Lower lobe of right lung (tissue), 2 donors: ENCODE measurements around the gene DNMBP. TPM values are rescaled to one million over a fixed set of nuclear protein-coding genes. Genes with fewer than 3 reads are reported as not detected.
A peak's percentile ranks its signal among the peaks of the same experiment; 100 is the strongest.
"Not testable (repeated sequence)": the region's sequence is repeated elsewhere in the genome, so short reads cannot be mapped to it uniquely, and the experiment has no call there.

Experiments
- ATAC-seq, 2 donors: fragments of 200-7000 bp; cut with Tn5 transposase; one replicate each; pipeline ENCODE4 v1.9.1; 2020 to 2022; ENCODE audit warnings: mild to moderate bottlenecking in 2 of 2, moderate library complexity in 2 of 2
- DNase-seq: peaks from one replicate; pipeline ENCODE4 v3.0.0-alpha.2; 2020
- H3K27ac ChIP-seq: fragments of 200-600 bp; one replicate; pipeline ENCODE4 v1.8.0; 2022
- H3K27me3 ChIP-seq: fragments of 200-600 bp; one replicate; pipeline ENCODE4 v1.8.0; 2022; ENCODE audit warnings: low read depth
- H3K36me3 ChIP-seq: fragments of 200-600 bp; one replicate; pipeline ENCODE4 v1.8.0; 2022; ENCODE audit warnings: mild to moderate bottlenecking
- H3K4me1 ChIP-seq: fragments of 200-600 bp; one replicate; pipeline ENCODE4 v1.8.0; 2022
- H3K4me3 ChIP-seq: fragments of 200-600 bp; one replicate; pipeline ENCODE4 v1.8.0; 2022; ENCODE audit warnings: mild to moderate bottlenecking
- H3K9me3 ChIP-seq: fragments of 200-600 bp; one replicate; pipeline ENCODE4 v1.8.0; 2022
- intact Hi-C: fragments of 100-400 bp; cut with DNase I; formaldehyde crosslinking; loops from one replicate; pipeline ENCODE4 v1.11.0; 2022
- total RNA-seq: library from RNA; stranded (reverse); fragmentation: NEBNext Ultra II Directional; extraction: Animal tissue kit (Norgen Biotek cat#: 25700); gene quantifications from one replicate; pipeline ENCODE4 v1.2.1, GENCODE V29; 2021
- TF ChIP-seq, protein P1 (sequence below): fragments of 200-600 bp; IDR thresholded peaks from one replicate; pipeline ENCODE4 v1.8.0; 2022; ENCODE audit warnings: antibody characterized with exemption, mild to moderate bottlenecking
- donor health status: DM: no; HTN: yes; CAD: no; lungs with severe emphysema.

Gene DNMBP
- total RNA-seq, 1 donor from 2014 or later = 13.7 TPM

DNA sequence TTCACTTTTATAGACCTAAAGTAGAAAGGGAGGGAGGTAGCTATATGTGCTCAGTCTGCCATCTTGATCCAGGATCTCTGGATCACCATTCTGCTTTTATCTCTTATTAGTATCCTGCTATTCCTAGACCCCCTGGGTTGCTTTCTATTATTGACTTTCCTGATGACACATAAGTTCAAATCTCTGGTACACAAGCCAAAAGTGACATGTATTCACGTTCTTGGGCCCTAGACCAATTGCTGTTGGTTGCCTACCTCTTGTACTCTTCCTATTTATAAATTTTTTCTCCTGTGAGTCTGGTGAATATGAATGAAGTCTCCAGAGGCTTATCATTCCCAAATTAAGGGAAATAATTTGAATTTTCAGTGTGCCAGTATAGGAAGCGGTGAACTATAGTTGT lies 56.9 kb downstream of the DNMBP start:
- TF ChIP-seq, protein P1, sequence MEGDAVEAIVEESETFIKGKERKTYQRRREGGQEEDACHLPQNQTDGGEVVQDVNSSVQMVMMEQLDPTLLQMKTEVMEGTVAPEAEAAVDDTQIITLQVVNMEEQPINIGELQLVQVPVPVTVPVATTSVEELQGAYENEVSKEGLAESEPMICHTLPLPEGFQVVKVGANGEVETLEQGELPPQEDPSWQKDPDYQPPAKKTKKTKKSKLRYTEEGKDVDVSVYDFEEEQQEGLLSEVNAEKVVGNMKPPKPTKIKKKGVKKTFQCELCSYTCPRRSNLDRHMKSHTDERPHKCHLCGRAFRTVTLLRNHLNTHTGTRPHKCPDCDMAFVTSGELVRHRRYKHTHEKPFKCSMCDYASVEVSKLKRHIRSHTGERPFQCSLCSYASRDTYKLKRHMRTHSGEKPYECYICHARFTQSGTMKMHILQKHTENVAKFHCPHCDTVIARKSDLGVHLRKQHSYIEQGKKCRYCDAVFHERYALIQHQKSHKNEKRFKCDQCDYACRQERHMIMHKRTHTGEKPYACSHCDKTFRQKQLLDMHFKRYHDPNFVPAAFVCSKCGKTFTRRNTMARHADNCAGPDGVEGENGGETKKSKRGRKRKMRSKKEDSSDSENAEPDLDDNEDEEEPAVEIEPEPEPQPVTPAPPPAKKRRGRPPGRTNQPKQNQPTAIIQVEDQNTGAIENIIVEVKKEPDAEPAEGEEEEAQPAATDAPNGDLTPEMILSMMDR = no peak
- no peak overlapping the region for H3K27ac ChIP-seq
- no peaks in the 10 kb centered on the region for H3K27me3 ChIP-seq
- no peaks in the 10 kb centered on the region for H3K4me1 ChIP-seq
- H3K4me3 ChIP-seq = no peak overlapping the region
- ATAC-seq (no peak), DNase-seq (no peak)
- peaks cover 30% of the 10 kb centered on the region for H3K36me3 ChIP-seq
- H3K9me3 ChIP-seq = peaks cover 8% of the 10 kb centered on the region
- intact Hi-C loops = no loop called here

DNA sequence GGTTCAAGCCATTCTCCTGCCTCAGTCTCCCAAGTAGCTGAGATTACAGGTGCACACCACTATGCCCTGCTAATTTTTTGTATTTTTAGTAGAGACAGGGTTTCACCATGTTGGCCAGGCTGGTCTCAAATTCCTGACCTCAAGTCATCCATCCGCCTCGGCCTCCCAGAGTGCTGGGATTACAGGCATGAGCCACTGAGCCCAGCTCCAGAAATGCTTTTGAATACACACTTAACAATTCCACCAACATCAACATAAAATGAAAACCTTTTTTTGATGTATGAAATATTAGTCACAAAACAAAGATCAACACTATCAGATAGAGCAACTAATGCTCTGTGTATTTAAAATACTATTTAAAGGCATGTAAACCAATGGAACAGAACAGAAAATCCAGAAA lies 63.7 kb downstream of the DNMBP start:
- DNase-seq, H3K27me3 ChIP-seq, H3K9me3 ChIP-seq, ATAC-seq, H3K27ac ChIP-seq, intact Hi-C loops, H3K36me3 ChIP-seq, H3K4me3 ChIP-seq: not testable (repeated sequence)
- H3K4me1 ChIP-seq = peaks cover 13% of the 10 kb centered on the region

DNA sequence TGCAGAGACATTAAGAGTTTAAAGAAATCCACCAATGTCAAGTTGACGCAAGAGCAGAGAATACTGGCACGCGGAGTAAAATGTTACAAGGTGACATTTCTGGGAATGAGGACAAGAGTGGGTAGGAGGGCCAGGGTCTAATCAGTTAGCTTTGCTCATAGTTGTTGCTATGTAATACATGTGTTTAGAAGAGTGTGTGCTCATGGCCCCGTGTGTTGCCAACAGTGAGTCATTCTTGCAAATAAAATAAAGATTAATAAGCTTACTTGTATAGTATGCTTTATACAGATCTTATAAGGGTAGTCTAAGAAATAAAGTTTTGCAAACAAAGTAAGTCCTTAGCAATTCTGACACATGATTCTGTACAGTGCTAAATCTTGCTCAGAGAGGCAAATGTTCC lies 64.5 kb downstream of the DNMBP start:
- intact Hi-C loops = no loop called here
- TF ChIP-seq, protein P1 = no peak
- H3K36me3 ChIP-seq = no peaks in the 10 kb centered on the region
- DNase-seq = no peak
- H3K9me3 ChIP-seq = no peaks in the 10 kb centered on the region
- H3K27me3 ChIP-seq = no peaks in the 10 kb centered on the region
- H3K27ac ChIP-seq = no peak overlapping the region
- H3K4me3 ChIP-seq = no peak overlapping the region
- ATAC-seq = peak; percentile 85 to 92
- H3K4me1 ChIP-seq = peaks cover 13% of the 10 kb centered on the region

DNA sequence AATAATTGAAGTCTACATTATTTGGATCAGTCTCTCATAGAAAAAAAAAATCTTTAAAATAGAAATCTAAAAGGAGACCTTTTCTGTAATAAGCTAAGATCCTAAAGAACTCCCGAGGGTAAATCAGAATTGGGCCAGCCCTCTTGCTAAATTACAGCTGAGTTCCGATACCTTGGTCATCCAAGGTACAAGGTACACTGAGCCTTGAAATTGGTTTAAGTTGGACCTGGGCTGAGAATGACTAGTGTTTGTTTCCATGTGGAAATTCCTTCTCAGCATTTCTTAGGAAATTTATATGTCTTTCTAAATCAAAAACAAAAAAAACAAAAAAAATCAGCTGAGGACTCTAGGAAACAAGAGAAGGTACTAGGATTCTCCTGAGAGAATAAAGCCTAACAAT lies 64.9 kb downstream of the DNMBP start:
- intact Hi-C loops = no loop called here
- H3K4me3 ChIP-seq = no peak overlapping the region
- no peaks in the 10 kb centered on the region for H3K36me3 ChIP-seq
- no peaks in the 10 kb centered on the region for H3K9me3 ChIP-seq
- H3K27me3 ChIP-seq = no peaks in the 10 kb centered on the region
- ATAC-seq = peak in 1 of 2 donors; percentile 28
- DNase-seq = no peak
- TF ChIP-seq, protein P1 = no peak
- no peak overlapping the region for H3K27ac ChIP-seq
- H3K4me1 ChIP-seq = peaks cover 13% of the 10 kb centered on the region

DNA sequence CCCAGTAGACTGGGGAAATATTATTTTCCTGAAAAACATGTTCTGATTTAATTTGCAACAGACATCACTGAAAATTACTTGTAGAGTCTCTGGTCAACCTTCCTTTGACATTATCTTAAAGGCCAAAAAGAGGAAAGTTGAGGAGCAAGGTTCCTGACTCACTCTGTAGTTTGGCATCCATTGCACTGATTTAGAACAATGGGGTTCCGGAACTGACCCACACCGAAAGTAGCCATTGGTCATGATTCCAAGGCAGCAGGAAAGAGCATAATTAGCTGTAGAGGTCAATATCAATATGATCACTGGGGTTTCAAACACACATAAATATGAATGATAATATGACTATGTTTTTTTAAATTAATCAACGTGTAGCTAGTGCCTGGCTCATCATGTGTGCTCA lies 65.8 kb downstream of the DNMBP start:
- ATAC-seq (no peak), DNase-seq (no peak)
- no peaks in the 10 kb centered on the region for H3K36me3 ChIP-seq
- no peak overlapping the region for H3K27ac ChIP-seq
- H3K27me3 ChIP-seq = no peaks in the 10 kb centered on the region
- no peaks in the 10 kb centered on the region for H3K9me3 ChIP-seq
- intact Hi-C loops = no loop called here
- TF ChIP-seq, protein P1 = no peak
- peaks cover 13% of the 10 kb centered on the region for H3K4me1 ChIP-seq
- H3K4me3 ChIP-seq = no peak overlapping the region

DNA sequence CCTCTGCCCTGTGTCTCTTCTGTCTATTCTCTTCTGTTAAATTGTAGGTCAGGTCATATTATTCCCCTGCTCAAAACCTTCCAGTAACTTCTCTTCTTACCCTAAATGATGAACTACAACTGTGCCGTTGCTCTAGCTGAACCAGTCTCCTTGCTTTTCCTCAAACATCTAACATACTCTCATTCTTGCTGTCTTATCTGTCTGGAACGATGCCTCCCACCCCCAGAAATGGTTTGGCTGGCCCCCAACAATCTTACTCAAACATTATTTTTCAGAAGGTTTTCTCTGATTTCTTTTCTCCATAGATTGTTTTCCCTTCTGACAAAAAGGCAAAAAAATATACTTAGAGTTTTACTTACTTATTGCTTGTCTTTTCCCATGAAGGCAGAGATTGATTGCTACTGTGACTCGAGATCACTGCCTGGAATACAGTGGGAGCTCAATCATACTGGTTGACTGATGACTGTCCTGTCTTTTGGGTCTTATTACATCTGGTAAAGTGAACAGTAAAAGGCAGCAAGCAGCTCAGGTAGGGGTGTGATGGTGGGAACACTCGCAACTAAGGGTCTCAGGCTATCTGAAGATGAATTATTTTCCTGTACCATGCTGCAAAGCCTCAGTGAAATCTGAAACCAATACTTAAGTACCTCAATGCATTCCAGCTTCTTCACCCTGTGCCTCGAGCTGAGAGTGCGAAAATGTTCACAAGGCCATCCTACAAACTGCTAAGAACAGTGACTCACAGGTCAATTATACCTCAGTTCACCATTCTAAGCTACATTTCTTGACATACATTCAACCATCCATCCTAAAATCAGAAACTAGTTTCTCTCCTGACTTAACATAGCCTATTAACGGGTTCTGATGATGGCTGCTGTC lies 67.6 kb downstream of the DNMBP start:
- Histone ChIP-seq H3K36me3 (no peaks in the 10 kb centered on the region), H3K4me1 (peaks cover 13% of the 10 kb centered on the region), H3K4me3 (no peak overlapping the region), H3K27me3 (no peaks in the 10 kb centered on the region), H3K27ac (no peak overlapping the region), H3K9me3 (no peaks in the 10 kb centered on the region)
- TF ChIP-seq, protein P1 = no peak
- intact Hi-C loops = no loop called here
- no peak for ATAC-seq
- DNase-seq = no peak
